Kidney epithelial cell (primary cell): ENCODE measurements around the gene SPATA2. TPM values are rescaled to one million over a fixed set of nuclear protein-coding genes. Genes with fewer than 3 reads are reported as not detected.
"Not testable (repeated sequence)": the region's sequence is repeated elsewhere in the genome, so short reads cannot be mapped to it uniquely, and the experiment has no call there.

Source experiments
- DNase-seq: peaks from one replicate; pipeline ENCODE4 v3.0.0-alpha.2; 2010; ENCODE audit warnings: low read depth
- H3K27me3 ChIP-seq: 2 replicates; pipeline ENCODE4 v1.6.0; 2011; ENCODE audit warnings: low read length; ENCODE audit not compliant: control insufficient read depth, insufficient read depth
- H3K36me3 ChIP-seq: 2 replicates; pipeline ENCODE4 v1.5.1; 2011; ENCODE audit warnings: low read length; ENCODE audit not compliant: control insufficient read depth, insufficient read depth
- H3K4me3 ChIP-seq: 2 replicates; pipeline ENCODE4 v1.5.1; 2011; ENCODE audit warnings: low read depth, mild to moderate bottlenecking, control low read depth, low read length
- CTCF ChIP-seq: IDR thresholded peaks from 2 replicates; pipeline ENCODE4 v1.5.1; 2011; ENCODE audit warnings: mild to moderate bottlenecking, moderate library complexity, low read length, control low read depth, inconsistent platforms; ENCODE audit not compliant: insufficient read depth, poor library complexity, severe bottlenecking
- total RNA-seq: library from RNA; depleted of rRNA; stranded (reverse); fragments of >200 nt; gene quantifications from 2 replicates; pipeline ENCODE4 v1.2.3, GENCODE V29; 2015

Gene SPATA2
- total RNA-seq, 1 donor from 2014 or later, result 3.9 TPM

DNA sequence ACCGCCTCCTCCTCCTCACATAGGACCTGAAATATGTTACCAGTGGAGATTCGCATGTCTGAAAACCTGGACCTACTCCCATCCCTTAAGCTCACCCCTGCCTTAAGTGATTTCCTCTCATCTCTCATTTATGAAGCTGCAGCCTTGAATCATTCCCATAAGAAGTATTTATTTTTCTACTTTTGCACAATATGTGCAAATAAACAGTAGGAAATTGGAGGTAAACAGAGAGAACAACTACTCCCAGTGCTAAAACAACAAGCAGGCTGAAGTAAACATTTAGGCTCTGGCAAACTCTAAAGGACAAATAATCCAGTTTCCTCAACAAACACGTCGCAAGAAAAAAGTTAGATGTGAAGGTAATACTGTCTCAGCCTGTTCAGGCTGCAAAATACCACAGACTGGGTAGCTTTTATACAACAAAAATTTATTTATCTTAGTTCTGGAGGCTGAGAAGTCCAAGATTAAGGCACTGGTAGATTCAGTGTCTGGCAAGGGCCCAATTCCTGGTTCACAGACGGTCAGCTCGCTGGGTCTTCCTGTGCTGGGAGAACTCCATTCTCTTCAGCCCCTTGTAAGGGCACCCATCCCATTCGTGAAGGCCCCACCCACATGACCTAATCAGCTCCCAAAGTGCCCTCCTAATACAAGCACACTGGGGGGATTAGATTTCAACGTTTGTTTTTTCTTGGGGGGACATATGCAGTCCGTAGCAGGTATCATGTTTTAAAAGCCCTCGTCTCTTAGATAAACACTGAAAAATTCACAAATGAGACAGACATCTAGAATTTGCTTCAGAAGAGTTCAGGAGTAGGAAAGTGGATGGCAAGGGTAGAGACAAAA, 15.6 kb downstream of the SPATA2 start:
- no peaks in the 10 kb centered on the region for H3K27me3 ChIP-seq
- H3K4me3 ChIP-seq, result no peak overlapping the region
- TF ChIP-seq CTCF, result no peak
- no peaks in the 10 kb centered on the region for H3K36me3 ChIP-seq
- DNase-seq, result no peak

GRCh38 chr20:49896204-49896603, 19.1 kb downstream of the SPATA2 start:
- Histone ChIP-seq H3K27me3 (no peaks in the 10 kb centered on the region), H3K36me3 (no peaks in the 10 kb centered on the region), H3K4me3 (no peak overlapping the region)
- no peak for DNase-seq
- TF ChIP-seq CTCF, result no peak

DNA sequence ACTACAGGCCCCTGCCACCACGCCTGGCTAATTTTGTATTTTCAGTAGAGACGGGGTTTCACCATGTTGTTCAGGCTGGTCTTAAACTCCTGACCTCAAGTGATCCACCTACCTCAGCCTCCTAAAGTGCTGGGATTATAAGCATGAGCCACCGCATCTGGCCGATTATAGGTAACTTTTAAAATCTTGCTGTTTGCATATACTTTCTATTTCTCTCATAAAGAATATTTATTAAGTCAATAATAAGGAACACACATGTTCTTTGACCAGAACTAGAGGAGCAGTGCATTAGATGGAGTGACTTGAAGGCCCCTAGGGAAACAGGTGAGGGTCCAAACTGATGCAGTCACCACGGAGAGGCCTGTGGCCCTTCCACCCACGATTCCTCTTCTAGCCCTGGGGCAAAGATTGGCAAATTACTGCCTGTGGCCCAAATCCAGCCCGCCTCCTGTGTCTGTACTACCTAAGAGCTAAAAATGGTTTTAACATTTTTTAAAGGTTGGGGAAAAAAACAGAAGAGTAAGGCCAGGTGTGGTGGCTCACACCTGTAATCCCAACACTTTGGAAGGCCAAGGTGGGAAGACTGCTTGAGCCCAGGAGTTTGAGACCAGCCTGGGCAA, 19.7 kb downstream of the SPATA2 start:
- not testable (repeated sequence) for DNase-seq, H3K36me3 ChIP-seq, H3K4me3 ChIP-seq, H3K27me3 ChIP-seq

DNA sequence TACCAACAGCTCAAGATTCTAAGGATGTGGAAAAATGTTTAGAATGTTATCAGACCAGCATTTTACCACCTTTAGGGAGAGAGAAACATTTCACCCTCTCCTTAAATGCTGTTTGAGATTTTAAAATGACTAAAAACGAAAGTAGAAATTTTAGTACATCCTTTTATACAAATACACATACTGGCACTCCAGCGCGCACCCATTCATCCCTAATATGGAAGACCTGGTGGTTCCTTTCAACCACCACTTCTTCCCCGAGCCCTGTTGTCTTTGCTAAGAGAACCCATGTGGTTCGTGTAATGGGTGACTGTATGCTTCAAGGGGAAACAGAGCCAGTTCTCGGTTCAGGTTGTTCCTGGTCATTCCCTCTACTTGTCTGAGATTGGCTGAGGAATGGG, 21.3 kb downstream of the SPATA2 start:
- Histone ChIP-seq H3K27me3 (no peaks in the 10 kb centered on the region), H3K36me3 (no peaks in the 10 kb centered on the region), H3K4me3 (no peak overlapping the region)
- no peak for TF ChIP-seq CTCF
- DNase-seq, result no peak

- TF ChIP-seq CTCF, result no peak
- H3K36me3 ChIP-seq, result no peaks in the 10 kb centered on the region
- H3K4me3 ChIP-seq, result no peak overlapping the region
- DNase-seq, result no peak
- H3K27me3 ChIP-seq, result no peaks in the 10 kb centered on the region
These were observed 21.9 kb downstream of the SPATA2 start for GRCh38 chr20:49893242-49894072.

- DNase-seq, result no peak
- TF ChIP-seq CTCF, result no peak
- Histone ChIP-seq H3K4me3 (no peak overlapping the region), H3K27me3 (no peaks in the 10 kb centered on the region), H3K36me3 (no peaks in the 10 kb centered on the region)
These were observed 22.5 kb downstream of the SPATA2 start for GRCh38 chr20:49892817-49893216.
